HepG2 (cell line): ENCODE measurements around the gene CNPY1. TPM values are rescaled to one million over a fixed set of nuclear protein-coding genes. Genes with fewer than 3 reads are reported as not detected.

Experiments used
- ATAC-seq: fragments of 200-7000 bp; cut with Tn5 transposase; 3 replicates; pipeline ENCODE4 v1.9.1; 2020; ENCODE audit warnings: mild to moderate bottlenecking, moderate library complexity
- BruUV-seq: library from RNA; stranded (reverse); fragments of 400-500 nt; replicated peaks from 2 replicates; lab custom pipeline; 2021; lab: Mats Ljungman, UMichigan
- CTCF ChIA-PET: fragments of 300-600 bp; formaldehyde crosslinking; extraction: SDS; loops from one replicate; lab custom pipeline; 2021; ENCODE audit warnings: low total read pairs, inconsistent platforms, low intra/inter-chr PET ratio; lab: Yijun Ruan, JAX
- POLR2A ChIA-PET: fragments of 350-600 bp; sonication (Branson Sonifier 250); formaldehyde crosslinking; loops from one replicate; lab custom pipeline; 2020; ENCODE audit warnings: antibody characterized with exemption, inconsistent platforms; lab: Yijun Ruan, JAX
- DNase-seq: peaks from one replicate; pipeline ENCODE4 v3.0.0-alpha.2; 2015; ENCODE audit warnings: low spot score
- FAIRE-seq: peaks from 3 replicates; lab custom pipeline; 2011; peaks lifted over from hg19 to GRCh38; lab: Jason Lieb, UNC
- H2AFZ ChIP-seq: one replicate; pipeline ENCODE4 v1.6.1; 2011; ENCODE audit warnings: low read length, inconsistent platforms
- H3K27ac ChIP-seq: fragments of 300-600 bp; 3 replicates; pipeline ENCODE4 v1.8.0; 2011; ENCODE audit warnings: mixed run types, mild to moderate bottlenecking, mixed read lengths, low read length, inconsistent platforms; ENCODE audit not compliant: insufficient read depth; ENCODE audit errors: extremely low read length
- H3K27me3 ChIP-seq, 2 experiments: fragments of 200-600 bp in 1 of 2; 2 replicates in 1 of 2; 3 replicates in 1 of 2; pipeline versions ENCODE4 v1.6.0 to v1.8.0; 2011; ENCODE audit warnings: low read length in 2 of 2, mild to moderate bottlenecking in 2 of 2, moderate library complexity in 2 of 2, inconsistent platforms in 1 of 2; ENCODE audit not compliant: insufficient read depth in 2 of 2, control insufficient read depth in 1 of 2
- H3K36me3 ChIP-seq, 2 experiments: fragments of 200-600 bp in 1 of 2; replicated peaks in 1 of 2; 2 replicates in 1 of 2; 3 replicates in 1 of 2; pipeline versions ENCODE4 v1.5.1 to v1.8.0; 2011; ENCODE audit warnings: low read length in 2 of 2, inconsistent platforms in 1 of 2; ENCODE audit not compliant: insufficient read depth in 2 of 2, control insufficient read depth in 1 of 2
- H3K4me1 ChIP-seq: 2 replicates; pipeline ENCODE4 v1.5.1; 2012; ENCODE audit warnings: low read length, inconsistent platforms; ENCODE audit not compliant: insufficient read depth
- H3K4me2 ChIP-seq: 2 replicates; pipeline ENCODE4 v1.6.0; 2011; ENCODE audit warnings: low read depth, low read length, inconsistent platforms
- H3K4me3 ChIP-seq, 3 experiments: fragments of 200-600 bp in 1 of 3; sonication (generic), shearing (Covaris generic) in 1 of 3; replicated peaks in 1 of 3; 2 replicates each; pipeline ENCODE4 v1.5.1; 2011 to 2016; ENCODE audit warnings: low read length in 3 of 3, inconsistent platforms in 2 of 3, low read depth in 2 of 3, mild to moderate bottlenecking in 2 of 3, control low read depth in 1 of 3, mixed read lengths in 1 of 3; ENCODE audit not compliant: insufficient read depth in 1 of 3
- H3K79me2 ChIP-seq: one replicate; pipeline ENCODE4 v1.6.1; 2011; ENCODE audit warnings: low read length, inconsistent platforms; ENCODE audit not compliant: insufficient read depth
- H3K9ac ChIP-seq: 2 replicates; pipeline ENCODE4 v1.6.0; 2011; ENCODE audit warnings: mild to moderate bottlenecking, low read depth, low read length, inconsistent platforms; ENCODE audit not compliant: insufficient read depth
- H3K9me3 ChIP-seq: 2 replicates; pipeline ENCODE4 v1.5.1; 2012; ENCODE audit warnings: mild to moderate bottlenecking, low read length
- H4K20me1 ChIP-seq: 2 replicates; pipeline ENCODE4 v1.6.0; 2011; ENCODE audit warnings: inconsistent platforms, mild to moderate bottlenecking, low read length, moderate library complexity; ENCODE audit not compliant: insufficient read depth
- ERF ChIP-seq: IDR thresholded peaks from 2 replicates; pipeline ENCODE4 v1.6.1; 2018; ENCODE audit warnings: missing biosample characterization, missing genetic modification reagents
- KLF9 ChIP-seq: IDR thresholded peaks from 2 replicates; pipeline ENCODE4 v1.6.1; 2016; ENCODE audit warnings: low read depth
- PHF8 ChIP-seq: sonication (generic); formaldehyde crosslinking; IDR thresholded peaks from 2 replicates; pipeline ENCODE4 v1.5.0; 2020; ENCODE audit warnings: missing genetic modification reagents
- ZBTB21 ChIP-seq: sonication (generic); formaldehyde crosslinking; IDR thresholded peaks from 2 replicates; pipeline ENCODE4 v1.4.0; 2020; ENCODE audit warnings: missing genetic modification reagents
- ZBTB42 ChIP-seq: sonication (generic); formaldehyde crosslinking; IDR thresholded peaks from 2 replicates; pipeline ENCODE4 v1.5.0; 2020; ENCODE audit warnings: mild to moderate bottlenecking, missing genetic modification reagents
- WGBS: methylation state at CpG from one replicate; pipeline ENCODE4 v1.1.6; 2017; ENCODE audit warnings: low lambda C conversion rate; 5-methylcytosine and 5-hydroxymethylcytosine counted together
- in situ Hi-C: cut with HindIII; loops from 2 replicates; pipeline ENCODE4 v1.10.0; 2017; ENCODE audit warnings: low pct_unique_long_range_greater_than_20kb; ENCODE audit not compliant: extremely low pct_ligation_motif_present
- intact Hi-C: fragments of 100-400 bp; cut with micrococcal nuclease; formaldehyde crosslinking; loops from one replicate; pipeline ENCODE4 v1.10.0; 2022; ENCODE audit not compliant: unreplicated experiment
- polyA plus RNA-seq, 8 experiments: library from polyadenylated mRNA; depleted of rRNA in 3 of 8; stranded (reverse) in 7 of 8; unstranded in 1 of 8; fragments of >200 nt; fragmentation: Illumina TruSeq in 4 of 8; extraction: Trizol in 4 of 8; gene quantifications; 2 replicates each; pipeline versions ENCODE4 v1.2.1 to v1.2.3, GENCODE V29; 2011 to 2016; ENCODE audit warnings: low read depth in 4 of 8, missing spikeins in 1 of 8, mixed read lengths in 1 of 8; ENCODE audit not compliant: insufficient read depth in 1 of 8
- total RNA-seq, 5 experiments: library from RNA; depleted of rRNA; stranded (reverse); fragments of >200 nt; fragmentation: Illumina TruSeq; extraction: Trizol; gene quantifications; 2 replicates each; pipeline ENCODE4 v1.2.3, GENCODE V29; 2016; ENCODE audit warnings: low read depth in 1 of 5
- TF ChIP-seq, protein P1 (sequence below): sonication (generic); formaldehyde crosslinking; conservative IDR thresholded peaks from 2 replicates; pipeline ENCODE4 v1.4.0; 2020; ENCODE audit warnings: missing genetic modification reagents
- TF ChIP-seq, protein P2 (sequence below): IDR thresholded peaks from 2 replicates; pipeline ENCODE4 v1.6.1; 2016; ENCODE audit warnings: mild to moderate bottlenecking

The CNPY1 gene
- total and polyA plus RNA-seq, 2 of the 13 experiments (the other 11 are each of a cell fraction or from before 2014, with no cell fraction given): not detected

DNA sequence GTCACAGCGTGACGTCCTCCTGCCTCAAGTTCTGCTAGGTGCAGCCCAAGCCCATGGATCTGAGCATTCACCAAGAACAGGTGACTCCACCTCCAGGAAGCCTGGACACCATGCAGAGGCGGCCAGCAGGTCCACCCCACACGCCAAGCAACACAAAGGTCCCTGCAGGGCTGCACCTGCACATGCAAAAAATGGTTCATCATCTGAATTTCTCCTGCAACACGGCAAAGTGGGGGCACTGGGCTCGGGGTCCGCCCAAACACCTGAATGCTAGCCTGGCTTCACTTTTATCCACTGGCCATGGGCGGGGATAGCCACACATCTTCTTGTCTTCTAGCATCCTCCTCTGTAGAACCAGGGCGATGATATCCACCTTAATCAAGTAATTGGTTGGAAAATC, 28.9 kb downstream of the CNPY1 start:
- H3K4me3 ChIP-seq: no peak overlapping the region
- CTCF ChIA-PET: no interaction called here
- no TSS peak for BruUV-seq

More for the DNA sequence above, 28.9 kb downstream of the CNPY1 start:
- POLR2A ChIA-PET: no interaction called here
- Histone ChIP-seq H3K27me3 (peaks cover 7 to 90% of the 10 kb centered on the region in 2 experiments; a peak in 4 of 5 replicates), H3K9me3 (no peaks in the 10 kb centered on the region), H3K9ac (no peak overlapping the region)
- TF ChIP-seq ZBTB21 (no peak), KLF9 (no peak), ZBTB42 (CRISPR knock-in tag) (no peak), ERF (CRISPR knock-in tag) (no peak), PHF8 (CRISPR knock-in tag) (no peak)
- TF ChIP-seq, protein P1, sequence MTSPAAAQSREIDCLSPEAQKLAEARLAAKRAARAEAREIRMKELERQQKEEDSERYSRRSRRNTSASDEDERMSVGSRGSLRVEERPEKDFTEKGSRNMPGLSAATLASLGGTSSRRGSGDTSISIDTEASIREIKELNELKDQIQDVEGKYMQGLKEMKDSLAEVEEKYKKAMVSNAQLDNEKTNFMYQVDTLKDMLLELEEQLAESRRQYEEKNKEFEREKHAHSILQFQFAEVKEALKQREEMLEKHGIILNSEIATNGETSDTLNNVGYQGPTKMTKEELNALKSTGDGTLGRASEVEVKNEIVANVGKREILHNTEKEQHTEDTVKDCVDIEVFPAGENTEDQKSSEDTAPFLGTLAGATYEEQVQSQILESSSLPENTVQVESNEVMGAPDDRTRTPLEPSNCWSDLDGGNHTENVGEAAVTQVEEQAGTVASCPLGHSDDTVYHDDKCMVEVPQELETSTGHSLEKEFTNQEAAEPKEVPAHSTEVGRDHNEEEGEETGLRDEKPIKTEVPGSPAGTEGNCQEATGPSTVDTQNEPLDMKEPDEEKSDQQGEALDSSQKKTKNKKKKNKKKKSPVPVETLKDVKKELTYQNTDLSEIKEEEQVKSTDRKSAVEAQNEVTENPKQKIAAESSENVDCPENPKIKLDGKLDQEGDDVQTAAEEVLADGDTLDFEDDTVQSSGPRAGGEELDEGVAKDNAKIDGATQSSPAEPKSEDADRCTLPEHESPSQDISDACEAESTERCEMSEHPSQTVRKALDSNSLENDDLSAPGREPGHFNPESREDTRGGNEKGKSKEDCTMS (CRISPR knock-in tag): no peak
- TF ChIP-seq, protein P2, sequence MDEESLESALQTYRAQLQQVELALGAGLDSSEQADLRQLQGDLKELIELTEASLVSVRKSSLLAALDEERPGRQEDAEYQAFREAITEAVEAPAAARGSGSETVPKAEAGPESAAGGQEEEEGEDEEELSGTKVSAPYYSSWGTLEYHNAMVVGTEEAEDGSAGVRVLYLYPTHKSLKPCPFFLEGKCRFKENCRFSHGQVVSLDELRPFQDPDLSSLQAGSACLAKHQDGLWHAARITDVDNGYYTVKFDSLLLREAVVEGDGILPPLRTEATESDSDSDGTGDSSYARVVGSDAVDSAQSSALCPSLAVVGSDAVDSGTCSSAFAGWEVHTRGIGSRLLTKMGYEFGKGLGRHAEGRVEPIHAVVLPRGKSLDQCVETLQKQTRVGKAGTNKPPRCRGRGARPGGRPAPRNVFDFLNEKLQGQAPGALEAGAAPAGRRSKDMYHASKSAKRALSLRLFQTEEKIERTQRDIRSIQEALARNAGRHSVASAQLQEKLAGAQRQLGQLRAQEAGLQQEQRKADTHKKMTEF (CRISPR knock-in tag): no peak
- TF ChIP-seq, all 625 proteins: peak for 0
- Histone ChIP-seq H4K20me1 (no peaks in the 10 kb centered on the region), H2AFZ (no peak overlapping the region), H3K4me1 (no peaks in the 10 kb centered on the region), H3K27ac (no peak overlapping the region), H3K4me2 (no peak overlapping the region), H3K79me2 (no peaks in the 10 kb centered on the region), H3K36me3 (no peaks in the 10 kb centered on the region)
- ATAC-seq (no peak), DNase-seq (no peak), FAIRE-seq (no peak)
- in situ Hi-C loops (no loop called here), intact Hi-C loops (no loop called here)
- WGBS: 22% methylated on average over 4 of the region's 9 CpGs
